Left lung (tissue), 10 donors: ENCODE results near the gene TSTD2. TPM values are rescaled to one million over a fixed set of nuclear protein-coding genes. Genes with fewer than 3 reads are reported as not detected.

ENCODE experiments used
- ATAC-seq: fragments of 200-7000 bp; cut with Tn5 transposase; one replicate; pipeline ENCODE4 v1.9.1; 2020; ENCODE audit warnings: moderate library complexity
- DNase-seq, 4 donors: peaks; one replicate each; pipeline ENCODE4 v3.0.0-alpha.2; 2013 to 2020
- H3K27ac ChIP-seq, 2 donors: fragments of 200-600 bp; sonication (generic) in 1 of 2; one replicate each; pipeline versions ENCODE4 v1.5.0 to v1.8.0; 2020 to 2021
- H3K27me3 ChIP-seq, 2 donors: fragments of 200-600 bp; sonication (generic) in 1 of 2; one replicate each; pipeline versions ENCODE4 v1.5.0 to v1.8.0; 2020 to 2021
- H3K36me3 ChIP-seq, 2 donors: fragments of 200-600 bp; sonication (generic) in 1 of 2; one replicate each; pipeline versions ENCODE4 v1.5.0 to v1.8.0; 2020 to 2021
- H3K4me1 ChIP-seq, 2 donors: fragments of 200-600 bp; one replicate each; pipeline ENCODE4 v1.8.0; 2021
- H3K4me3 ChIP-seq, 2 donors: fragments of 200-600 bp; sonication (generic) in 1 of 2; one replicate each; pipeline versions ENCODE4 v1.5.0 to v1.8.0; 2020 to 2021; ENCODE audit warnings: mild to moderate bottlenecking in 1 of 2
- H3K9me3 ChIP-seq, 2 donors: fragments of 200-600 bp; sonication (generic) in 1 of 2; one replicate each; pipeline versions ENCODE4 v1.5.0 to v1.8.0; 2020 to 2021
- intact Hi-C, 2 donors: fragments of 100-400 bp; cut with DNase I; formaldehyde crosslinking; loops; one replicate each; pipeline versions ENCODE4 v1.11.2 to v1.14.2; 2022
- polyA plus RNA-seq, 6 donors: library from polyadenylated mRNA; unstranded; fragments of 120-200 nt; gene quantifications; one replicate each; pipeline ENCODE4 v1.2.1, GENCODE V29; 2013; ENCODE audit not compliant: insufficient read length in 6 of 6
- total RNA-seq, 2 donors: library from RNA; stranded (reverse); fragmentation: NEBNext Ultra II Directional; extraction: Animal tissue kit (Norgen Biotek cat#: 25700); gene quantifications; one replicate each; pipeline ENCODE4 v1.2.1, GENCODE V29; 2021
- TF ChIP-seq, protein P1 (sequence below), 2 donors: fragments of 200-600 bp; sonication (generic) in 1 of 2; IDR thresholded peaks; one replicate each; pipeline versions ENCODE4 v1.5.0 to v1.8.0; 2021; ENCODE audit warnings: antibody characterized with exemption in 2 of 2
- donor health status: DM: no; HTN: yes; CAD: no.
- donor health status: DM: no; HTN: no; CAD: no.

Gene TSTD2
- total and polyA plus RNA-seq, 8 donors = 16.4 to 41.5 (median 34.1) TPM

DNA sequence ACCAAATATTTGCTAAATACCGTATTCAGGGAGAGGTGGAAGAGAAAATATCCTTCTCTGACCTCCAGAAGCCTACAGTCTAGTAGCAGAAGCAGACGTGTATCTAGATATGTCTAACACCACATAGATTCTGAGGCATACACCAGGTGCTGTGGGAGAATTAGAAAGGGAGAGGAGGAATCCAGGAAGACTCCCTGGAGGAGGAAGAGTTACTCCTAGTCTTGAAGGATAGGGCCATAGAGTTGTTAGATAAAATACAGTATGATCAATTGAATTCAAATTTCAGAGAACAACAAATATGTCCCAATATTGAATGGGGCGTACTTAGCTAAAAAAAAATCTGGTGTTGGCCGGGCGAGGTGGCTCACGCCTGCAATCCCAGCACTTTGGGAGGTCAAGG is 73.0 kb downstream of the TSTD2 start:
- Histone ChIP-seq H3K36me3 (no peaks in the 10 kb centered on the region), H3K27me3 (no peaks in the 10 kb centered on the region), H3K4me1 (peaks cover 11 to 22% of the 10 kb centered on the region in 2 donors), H3K27ac (no peak overlapping the region), H3K9me3 (no peaks in the 10 kb centered on the region), H3K4me3 (no peak overlapping the region)
- intact Hi-C loops = no loop called here
- TF ChIP-seq, protein P1, sequence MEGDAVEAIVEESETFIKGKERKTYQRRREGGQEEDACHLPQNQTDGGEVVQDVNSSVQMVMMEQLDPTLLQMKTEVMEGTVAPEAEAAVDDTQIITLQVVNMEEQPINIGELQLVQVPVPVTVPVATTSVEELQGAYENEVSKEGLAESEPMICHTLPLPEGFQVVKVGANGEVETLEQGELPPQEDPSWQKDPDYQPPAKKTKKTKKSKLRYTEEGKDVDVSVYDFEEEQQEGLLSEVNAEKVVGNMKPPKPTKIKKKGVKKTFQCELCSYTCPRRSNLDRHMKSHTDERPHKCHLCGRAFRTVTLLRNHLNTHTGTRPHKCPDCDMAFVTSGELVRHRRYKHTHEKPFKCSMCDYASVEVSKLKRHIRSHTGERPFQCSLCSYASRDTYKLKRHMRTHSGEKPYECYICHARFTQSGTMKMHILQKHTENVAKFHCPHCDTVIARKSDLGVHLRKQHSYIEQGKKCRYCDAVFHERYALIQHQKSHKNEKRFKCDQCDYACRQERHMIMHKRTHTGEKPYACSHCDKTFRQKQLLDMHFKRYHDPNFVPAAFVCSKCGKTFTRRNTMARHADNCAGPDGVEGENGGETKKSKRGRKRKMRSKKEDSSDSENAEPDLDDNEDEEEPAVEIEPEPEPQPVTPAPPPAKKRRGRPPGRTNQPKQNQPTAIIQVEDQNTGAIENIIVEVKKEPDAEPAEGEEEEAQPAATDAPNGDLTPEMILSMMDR (IDR thresholded peaks at IDR 0.05) = no peak
- ATAC-seq (no peak), DNase-seq (no peak)

DNA sequence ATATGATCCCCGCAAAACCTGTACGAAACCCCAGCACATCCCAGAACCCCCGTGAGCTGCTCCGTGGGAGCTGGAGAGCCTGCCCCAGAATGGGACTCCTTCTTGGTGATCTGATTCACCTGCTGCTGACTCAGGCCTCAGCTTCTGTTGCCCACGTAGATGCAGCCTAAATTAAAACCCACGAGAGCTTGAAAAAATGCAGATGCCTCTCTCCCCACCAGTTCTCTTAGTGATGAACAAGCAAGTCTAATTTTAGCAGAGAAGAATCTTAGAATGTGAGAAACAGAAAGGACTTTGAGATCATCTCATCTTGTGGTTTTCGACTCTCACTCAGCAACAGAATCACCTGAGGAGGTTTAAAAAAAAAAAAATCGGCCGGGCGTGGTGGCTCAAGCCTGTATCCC is 74.1 kb downstream of the TSTD2 start:
- Histone ChIP-seq H3K36me3 (no peaks in the 10 kb centered on the region), H3K27me3 (no peaks in the 10 kb centered on the region), H3K4me1 (peaks cover 11 to 22% of the 10 kb centered on the region in 2 donors), H3K9me3 (no peaks in the 10 kb centered on the region), H3K27ac (no peak overlapping the region), H3K4me3 (no peak overlapping the region)
- TF ChIP-seq, protein P1 (IDR thresholded peaks at IDR 0.05) = no peak
- DNase-seq (no peak), ATAC-seq (no peak)
- intact Hi-C loops = no loop called here

DNA sequence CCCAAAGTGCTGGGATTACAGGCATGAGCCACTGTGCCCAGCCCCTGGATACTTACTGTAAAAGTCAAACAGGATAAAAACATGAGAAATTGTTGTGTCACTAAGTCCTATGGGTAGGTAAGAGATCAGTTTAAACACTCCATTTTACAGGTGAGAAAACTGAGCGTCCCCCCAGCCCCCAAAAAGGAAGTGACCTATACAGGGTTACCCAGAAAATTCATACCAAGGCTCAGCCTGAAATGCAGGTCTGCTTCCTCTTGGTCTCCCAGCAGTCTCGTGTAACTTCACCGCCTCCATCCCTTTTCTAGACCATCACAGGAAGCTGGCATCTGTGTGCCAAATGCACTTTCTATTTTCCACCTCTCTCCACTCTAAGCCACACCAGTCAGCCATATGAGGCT is 74.5 kb downstream of the TSTD2 start:
- Histone ChIP-seq H3K4me1 (peaks cover 11 to 22% of the 10 kb centered on the region in 2 donors), H3K4me3 (no peak overlapping the region), H3K36me3 (no peaks in the 10 kb centered on the region), H3K27ac (no peak overlapping the region), H3K27me3 (no peaks in the 10 kb centered on the region), H3K9me3 (no peaks in the 10 kb centered on the region)
- DNase-seq (no peak), ATAC-seq (no peak)
- intact Hi-C loops = no loop called here
- TF ChIP-seq, protein P1 (IDR thresholded peaks at IDR 0.05) = no peak

DNA sequence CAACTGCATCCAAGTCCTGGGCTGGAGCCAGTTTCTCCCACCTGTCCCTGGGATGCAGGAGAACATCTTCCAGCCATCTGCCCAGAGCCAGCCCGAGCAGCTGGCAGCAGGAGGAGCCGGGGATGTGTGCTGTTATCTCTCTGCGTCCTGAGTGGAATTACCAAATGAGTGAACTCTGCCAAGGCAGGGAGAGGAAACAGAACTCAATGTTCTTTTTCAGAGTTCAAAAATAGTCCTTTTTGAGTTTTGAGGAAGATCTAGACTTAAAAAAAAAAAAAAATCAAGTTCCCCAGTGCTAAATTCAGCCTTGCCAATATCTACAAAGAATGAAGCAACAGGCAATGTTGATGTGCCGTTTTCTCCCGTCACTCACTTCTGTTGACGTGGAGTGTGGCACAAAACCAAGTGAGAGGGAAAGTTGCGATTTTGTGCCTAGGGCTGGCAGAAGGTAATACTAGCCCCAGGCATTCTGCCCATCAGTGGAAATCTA is 75.5 kb downstream of the TSTD2 start:
- Histone ChIP-seq H3K27me3 (no peaks in the 10 kb centered on the region), H3K4me1 (peaks cover 11 to 19% of the 10 kb centered on the region in 2 donors), H3K9me3 (no peaks in the 10 kb centered on the region), H3K27ac (peak overlapping the region; percentile 36 to 43), H3K4me3 (no peak overlapping the region), H3K36me3 (no peaks in the 10 kb centered on the region)
- intact Hi-C loops = no loop called here
- peak; percentile 46 for ATAC-seq
- TF ChIP-seq, protein P1 (IDR thresholded peaks at IDR 0.05) = no peak
- no peak for DNase-seq

DNA sequence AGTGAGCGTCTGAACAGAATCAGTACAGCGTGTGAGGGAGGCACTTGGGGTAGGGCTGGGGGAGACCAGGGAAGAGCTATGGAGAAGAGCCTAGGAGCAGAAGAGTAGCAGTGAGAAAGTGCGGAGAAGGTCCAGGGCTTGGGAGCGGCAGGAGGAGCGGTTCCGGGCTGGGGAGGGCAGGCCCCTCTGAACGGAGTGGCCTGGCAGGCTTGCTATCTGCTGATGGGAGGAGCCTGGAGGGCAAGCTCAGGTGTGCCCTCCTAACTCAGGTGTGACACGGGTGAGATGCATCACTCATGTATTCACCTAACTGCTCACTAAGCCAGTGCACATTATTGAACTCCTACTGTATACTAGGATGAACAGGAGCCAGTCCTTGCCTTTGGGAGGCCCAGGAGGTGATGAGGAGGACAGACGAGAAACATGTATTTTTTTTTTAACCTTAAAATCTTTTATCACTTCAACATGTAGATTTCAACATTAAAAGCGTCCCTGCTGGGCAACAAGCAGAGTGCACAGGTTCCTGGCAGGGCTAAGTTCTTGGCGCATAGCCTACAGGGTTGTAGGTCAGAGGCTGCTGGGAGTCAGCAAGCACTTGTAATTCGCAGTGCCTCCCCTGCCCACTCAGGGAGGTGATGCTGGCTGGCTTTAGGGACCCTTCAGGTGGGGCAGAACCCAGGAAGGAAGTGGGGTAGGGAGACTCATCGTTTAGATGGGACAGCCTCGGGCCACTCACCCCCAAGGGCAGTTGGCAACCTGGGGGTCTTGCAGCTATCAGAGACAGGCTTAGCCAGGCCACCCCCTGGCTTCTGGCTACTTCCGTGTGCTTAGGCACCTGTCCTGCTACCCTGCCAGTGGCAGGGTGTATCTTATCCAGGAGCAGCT is 76.2 kb downstream of the TSTD2 start:
- Histone ChIP-seq H3K27me3 (no peaks in the 10 kb centered on the region), H3K4me1 (peaks cover 11 to 19% of the 10 kb centered on the region in 2 donors), H3K36me3 (no peaks in the 10 kb centered on the region), H3K27ac (peak overlapping the region; percentile 36 to 43), H3K9me3 (no peaks in the 10 kb centered on the region), H3K4me3 (no peak overlapping the region)
- TF ChIP-seq, protein P1 (IDR thresholded peaks at IDR 0.05) = no peak
- intact Hi-C loops = no loop called here
- ATAC-seq (no peak), DNase-seq (no peak)
